CD4-positive, alpha-beta T cell treated with Interleukin-6 at 100 ng/mL for 8 hours (primary cell): ENCODE results near the gene SLC17A7.

Source experiments
- DNase-seq: peaks from one replicate; pipeline ENCODE4 v3.0.0-alpha.2; 2020; ENCODE audit warnings: mixed read lengths, low spot score

The SLC17A7 gene

GRCh38 chr19:49427855-49428546 lies 13.3 kb downstream of the SLC17A7 start:
- peak; percentile 20 for DNase-seq

- no peak for DNase-seq
Measured at GRCh38 chr19:49427339-49427738, 14.0 kb downstream of the SLC17A7 start.

- DNase-seq = no peak
Measured at GRCh38 chr19:49425922-49426592, 15.3 kb downstream of the SLC17A7 start.

GRCh38 chr19:49425178-49425577 lies 16.1 kb downstream of the SLC17A7 start, which contains the start of gene GFY:
Gene GFY (plus strand): TSS chr19:49425388. CDS start chr19:49426431, 1,043 bp downstream.
- no peak for DNase-seq

DNA sequence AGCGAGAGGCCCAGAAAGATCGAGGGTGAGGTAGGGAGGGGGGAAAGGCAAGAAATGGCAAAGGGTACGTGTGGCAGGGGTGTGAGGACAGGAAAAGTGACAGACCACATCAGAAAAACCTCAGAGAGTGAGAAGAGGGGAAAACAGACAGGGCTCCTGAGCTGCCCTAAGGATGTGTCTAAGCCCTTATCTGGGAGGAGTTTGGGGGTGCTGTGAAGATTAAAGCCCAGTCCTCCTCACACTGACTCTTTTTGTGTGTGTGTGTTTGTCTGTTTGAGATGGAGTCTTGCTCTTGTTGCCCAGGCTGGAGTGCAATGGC lies 17.4 kb downstream of the SLC17A7 start:
- DNase-seq = peak; percentile 29

GRCh38 chr19:49423071-49423984 lies 18.0 kb downstream of the SLC17A7 start, which contains the start of gene PTH2:
Gene PTH2 (minus strand): TSS chr19:49423441. CDS start chr19:49423339, 102 bp downstream.
- no peak for DNase-seq

- peak; percentile 29 for DNase-seq
Measured at GRCh38 chr19:49422407-49423070, 18.8 kb downstream of the SLC17A7 start.

DNA sequence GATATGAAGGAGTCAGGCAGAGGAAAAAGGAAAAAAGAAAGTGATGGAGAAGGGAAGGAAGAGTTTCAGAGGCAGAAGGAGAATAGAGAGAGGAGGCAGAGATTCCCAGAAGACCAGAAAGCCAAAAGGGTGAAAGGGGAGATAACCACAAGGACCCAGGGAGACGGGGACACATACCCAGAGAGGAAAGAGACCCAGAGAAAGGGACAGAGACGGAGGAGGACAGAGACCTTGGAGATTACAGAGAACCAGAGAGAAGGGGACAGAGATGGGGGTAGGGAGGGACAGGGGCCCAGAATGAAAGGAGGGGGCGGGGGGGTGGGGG lies 19.5 kb downstream of the SLC17A7 start:
- DNase-seq = no peak

- DNase-seq = peak; percentile 7
Measured at GRCh38 chr19:49421039-49421877, 20.1 kb downstream of the SLC17A7 start.

DNA sequence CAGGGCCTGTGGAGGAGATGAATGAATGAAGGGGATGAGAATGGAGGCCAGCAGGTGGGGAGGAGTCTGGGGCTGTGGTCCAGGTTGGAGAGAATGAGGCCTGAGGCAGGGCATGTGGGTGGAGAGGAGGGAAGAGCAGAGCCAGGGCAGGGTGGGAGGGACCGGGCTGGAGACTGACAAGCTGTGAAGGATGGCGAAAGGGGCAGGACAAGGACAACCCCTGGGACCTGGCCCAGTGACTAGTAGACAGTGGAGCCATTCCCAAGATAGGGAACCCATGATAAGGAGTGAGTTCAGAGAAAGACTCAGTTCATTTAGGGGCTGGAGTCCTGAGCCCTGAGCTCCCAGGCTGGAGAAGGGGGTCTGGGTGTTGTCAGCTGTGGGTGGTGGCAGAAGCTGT lies 21.1 kb downstream of the SLC17A7 start:
- DNase-seq = no peak

- DNase-seq = no peak
Measured at GRCh38 chr19:49419173-49419572, 22.2 kb downstream of the SLC17A7 start.

GRCh38 chr19:49418511-49418910 lies 22.8 kb downstream of the SLC17A7 start:
- no peak for DNase-seq

GRCh38 chr19:49417088-49417487 lies 24.2 kb downstream of the SLC17A7 start:
- DNase-seq = no peak

GRCh38 chr19:49415810-49416200 lies 25.5 kb downstream of the SLC17A7 start:
- DNase-seq = no peak

DNA sequence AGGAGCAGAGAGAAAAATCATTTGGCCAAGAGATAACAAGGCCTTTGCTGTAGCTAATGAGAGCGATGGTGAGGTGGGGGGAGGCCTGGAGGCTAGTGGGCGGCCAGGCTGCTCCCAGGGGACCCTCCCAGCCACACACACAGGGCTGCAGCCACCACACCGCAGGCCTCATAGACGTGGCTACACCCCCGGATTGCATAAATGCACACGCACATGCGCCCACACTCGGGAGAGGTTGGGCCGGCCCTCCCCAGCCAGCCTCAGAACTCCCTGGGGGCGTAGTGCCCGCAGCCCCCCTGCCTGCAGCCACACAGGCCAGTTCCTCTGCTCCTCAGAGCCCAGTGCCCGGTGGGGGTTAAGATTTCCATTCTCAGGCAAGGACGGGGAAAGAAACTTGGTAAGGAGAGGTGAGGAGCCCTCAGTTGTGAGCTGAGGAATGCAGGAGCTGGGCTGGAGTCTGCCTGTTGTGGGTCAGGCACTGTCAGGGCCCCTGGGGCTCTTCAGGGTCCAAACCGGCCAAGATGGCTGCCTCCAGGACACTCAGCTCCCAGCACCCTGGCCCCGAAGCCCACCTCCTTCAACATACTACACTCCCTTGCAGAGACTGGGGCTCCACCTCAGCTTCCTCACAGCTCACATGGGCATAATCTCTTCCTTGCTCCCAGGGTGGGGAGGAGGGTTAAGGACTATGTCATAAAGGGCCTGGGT lies 26.1 kb downstream of the SLC17A7 start:
- DNase-seq = no peak

GRCh38 chr19:49414256-49414655 lies 27.1 kb downstream of the SLC17A7 start:
- no peak for DNase-seq

- no peak for DNase-seq
Measured at GRCh38 chr19:49413348-49413747, 28.0 kb downstream of the SLC17A7 start.

DNA sequence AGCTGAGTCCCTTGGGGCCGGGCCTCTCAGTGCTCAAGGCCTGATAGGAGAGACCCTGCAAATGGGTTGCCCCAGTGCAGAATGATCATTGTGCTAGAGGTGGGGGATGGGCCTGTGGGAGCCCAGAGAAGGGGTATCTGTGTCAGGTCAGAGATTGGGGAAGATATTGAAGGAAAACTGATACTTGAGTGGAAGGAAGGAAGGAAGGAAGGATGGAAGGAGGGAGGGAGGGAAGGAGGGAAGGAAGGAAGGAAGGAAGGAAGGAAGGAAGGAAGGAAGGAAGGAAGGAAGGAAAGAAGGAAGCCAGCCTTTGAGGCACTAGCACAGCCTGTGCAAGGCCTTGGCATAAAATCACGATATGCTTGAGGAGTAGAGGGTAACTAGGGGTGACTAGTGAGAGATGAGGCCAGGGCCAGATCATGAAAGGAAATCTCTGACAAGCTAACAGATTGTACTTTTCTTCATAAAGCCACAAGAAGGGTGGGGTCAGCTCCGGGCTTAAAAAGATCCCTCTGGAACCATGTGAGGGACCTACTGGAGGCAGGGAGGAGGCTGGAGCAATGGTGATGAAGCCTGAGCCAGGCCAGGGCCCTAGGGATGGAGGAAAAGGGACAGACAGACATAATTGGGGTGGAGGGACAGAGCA lies 29.5 kb downstream of the SLC17A7 start:
- DNase-seq = no peak

DNA sequence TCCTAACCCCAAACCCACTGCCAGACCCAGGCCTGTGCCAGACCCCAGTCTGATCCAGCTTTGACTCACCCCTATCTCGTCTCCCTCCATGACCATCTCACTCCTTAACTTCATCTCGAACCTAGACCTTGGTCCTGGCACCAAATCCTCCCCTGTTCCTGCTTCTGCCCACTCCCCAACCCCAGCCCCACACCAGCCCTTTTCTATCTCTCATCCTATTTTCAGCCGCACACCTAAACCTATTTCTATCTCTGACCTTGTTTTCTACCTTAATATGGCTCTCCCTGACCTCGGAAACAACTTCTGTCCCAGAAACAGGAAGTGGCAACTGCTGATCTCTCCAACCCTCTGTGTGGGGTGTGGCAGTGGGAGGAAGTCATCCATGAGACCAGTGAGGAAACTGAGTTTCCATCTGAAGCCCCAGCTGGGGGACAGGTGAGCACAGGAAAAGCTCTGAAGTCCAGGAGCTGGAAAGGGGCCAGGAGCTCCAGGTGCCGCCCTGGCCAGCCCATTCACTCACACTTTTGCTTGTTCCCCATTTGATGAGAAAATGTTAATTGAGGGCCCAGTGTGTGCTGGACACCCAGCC lies 31.8 kb downstream of the SLC17A7 start:
- peak; percentile 36 for DNase-seq
